Measurements from ENCODE around the gene CD6. TPM values are rescaled to one million over a fixed set of nuclear protein-coding genes. Genes with fewer than 3 reads are reported as not detected.
A peak's percentile ranks its signal among the peaks of the same experiment; 100 is the strongest.

The CD6 gene
- total and polyA plus RNA-seq, 2 of the 8 experiments (the other 6 are each of a cell fraction or from before 2014, with no cell fraction given) = 0.03 TPM; not detected in 1

DNA sequence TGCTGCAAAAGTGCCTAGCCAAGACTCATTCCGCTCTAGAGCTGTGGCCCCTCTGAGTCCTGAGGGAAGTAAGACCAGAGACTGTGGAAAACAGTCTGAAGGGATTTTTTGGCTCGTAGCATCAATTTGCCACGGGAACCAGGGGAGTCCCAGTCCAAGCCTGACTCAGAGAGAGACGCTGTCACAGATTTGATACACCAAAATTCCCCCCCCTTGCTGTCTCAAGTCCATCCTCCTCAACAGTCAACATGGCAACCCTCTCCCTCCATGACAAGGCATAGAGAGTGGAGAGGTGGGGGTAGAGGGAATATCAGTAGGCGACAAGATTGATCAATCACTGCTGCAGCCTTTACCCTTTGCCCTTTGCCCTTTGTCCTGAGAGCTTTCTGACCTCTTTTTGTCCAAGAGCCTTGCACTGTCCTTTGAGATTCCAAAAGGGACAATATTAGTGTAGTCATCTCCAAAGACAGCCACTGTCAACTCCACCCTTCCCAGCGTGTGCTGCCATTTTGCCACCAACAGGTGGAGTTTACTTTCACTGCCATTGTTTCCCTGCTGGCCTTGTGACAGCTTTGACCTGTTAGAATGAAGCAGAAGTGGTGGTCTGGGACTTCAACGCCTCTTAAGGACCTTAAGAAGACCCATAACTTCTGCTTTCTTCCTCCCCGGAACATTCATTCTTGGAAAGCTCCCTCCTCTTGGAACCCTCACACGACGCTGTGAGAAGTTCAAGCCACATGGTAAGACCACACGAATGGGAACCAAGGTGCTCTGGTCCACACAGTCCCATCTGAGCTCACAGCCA, 26.8 kb upstream of the CD6 start:
- Histone ChIP-seq H3K4me1 (replicated peaks in 1 of 4; ENCODE audit: control insufficient read depth in 3 of 4, insufficient read depth in 4 of 4, low read length in 3 of 4) (peaks cover 0 to 11% (median 7%) of the 10 kb centered on the region in 4 experiments; a peak in 6 of 7 replicates), H2AK5ac (ENCODE audit: low read depth, low read length) (no peak overlapping the region), H2BK15ac (ENCODE audit: low read length) (no peak overlapping the region), H2BK120ac (replicated peaks; ENCODE audit: low read depth, low read length) (no peak overlapping the region), H3K4ac (replicated peaks; ENCODE audit: insufficient read length, low read depth, low read length) (no peak overlapping the region), H3K27me3 (replicated peaks in 1 of 4; ENCODE audit: control insufficient read depth in 3 of 4, extremely low read depth in 1 of 4, insufficient read depth in 3 of 4, low read length in 3 of 4) (peaks cover 0 to 1% (median 0%) of the 10 kb centered on the region in 4 experiments; a peak in 1 of 7 replicates), H4K91ac (replicated peaks; ENCODE audit: insufficient read length, low read length) (no peak overlapping the region), H3K56ac (replicated peaks; ENCODE audit: insufficient read length, low read depth, low read length) (no peak overlapping the region), H2BK12ac (ENCODE audit: low read depth, low read length) (no peak overlapping the region), H3K9ac (replicated peaks in 1 of 4; ENCODE audit: extremely low read depth in 1 of 4, low read depth in 3 of 4, low read length in 3 of 4) (no peak overlapping the region), H4K20me1 (replicated peaks in 1 of 2; ENCODE audit: control insufficient read depth in 1 of 2, insufficient read depth in 2 of 2, low read length in 2 of 2) (peaks cover 2 to 3% of the 10 kb centered on the region in 2 experiments), H3K36me3 (ENCODE audit: control insufficient read depth in 2 of 4, insufficient read depth in 4 of 4, low read length in 3 of 4) (peaks cover 0 to 3% (median 1%) of the 10 kb centered on the region in 4 experiments; a peak in 2 of 8 replicates), H4K5ac (ENCODE audit: insufficient read length, low read depth, low read length) (no peak overlapping the region), H3K79me2 (ENCODE audit: control insufficient read depth in 1 of 2, insufficient read depth in 2 of 2, low read length in 2 of 2) (peaks cover 0 to 2% of the 10 kb centered on the region in 2 experiments; a peak in 1 of 4 replicates), H2BK20ac (ENCODE audit: low read length) (no peak overlapping the region), H3K27ac (ENCODE audit: low read depth, low read length) (no peak overlapping the region), H3K79me1 (ENCODE audit: low read depth, low read length) (no peaks in the 10 kb centered on the region; the same call in 1 of the 2 replicates), H3K4me3 (ENCODE audit: extremely low read depth in 1 of 4, insufficient read depth in 2 of 4, low read depth in 3 of 4, low read length in 4 of 4) (no peak overlapping the region), H4K8ac (ENCODE audit: extremely low read depth, insufficient read depth, low read length) (no peak overlapping the region), H3K9me3 (ENCODE audit: insufficient read depth in 2 of 2, low read depth in 1 of 2, low read length in 1 of 2) (no peaks in the 10 kb centered on the region), H3K14ac (ENCODE audit: insufficient read length) (no peak overlapping the region), H3K23me2 (ENCODE audit: low read depth, low read length) (no peaks in the 10 kb centered on the region), H2BK5ac (ENCODE audit: low read depth, low read length) (no peak overlapping the region), H3K18ac (ENCODE audit: extremely low read depth, low read length) (no peak overlapping the region), H3K23ac (ENCODE audit: insufficient read length) (no peak overlapping the region), H2AFZ (ENCODE audit: low read length) (no peak overlapping the region), H3K4me2 (ENCODE audit: insufficient read depth in 1 of 2, low read depth in 2 of 2, low read length in 2 of 2) (no peak overlapping the region)
- FAIRE-seq (no peak), DNase-seq (ENCODE audit: low read depth in 1 of 2, low spot score in 2 of 2) (no peak)
- WGBS, 2 experiments (ENCODE audit: extremely low coverage in 1 of 2, insufficient coverage in 1 of 2, insufficient read length in 1 of 2, insufficient replicate concordance in 2 of 2, low coverage in 1 of 2, low lambda C conversion rate in 2 of 2, missing lambda C conversion rate in 1 of 2) = 86% methylated on average over 11 of the region's 11 CpGs; no CpG with 5 or more reads in 1 of the 2 experiments
- POLR2A ChIA-PET (ENCODE audit: partially characterized antibody) = interaction anchor here (1.6 to 1.8 kb wide), 2 partner anchors 9 to 15 kb away, joined by 4 to 7 read pairs; no protein-coding TSS in a partner anchor
- CTCF ChIA-PET (ENCODE audit: partially characterized antibody) = interaction anchor here (0.7 to 2.9 kb wide), 22 partner anchors 8 to 230 kb away, joined by 3 to 20 read pairs (median 4); no protein-coding TSS in a partner anchor
- no peak for TF ChIP-seq RXRA (IDR thresholded peaks at IDR 0.05; ENCODE audit: insufficient read depth, low read depth, low read length)
- TF ChIP-seq KDM4A (IDR thresholded peaks at IDR 0.05; ENCODE audit: low read depth, low read length, severe bottlenecking) = no peak
- TF ChIP-seq NRF1 (IDR thresholded peaks at IDR 0.05; ENCODE audit: low read depth, low read length) = no peak
- TF ChIP-seq RFX5 (IDR thresholded peaks at IDR 0.05; ENCODE audit: borderline replicate concordance, low read depth, low read length) = no peak
- no peak for TF ChIP-seq POU5F1 (IDR thresholded peaks at IDR 0.05; ENCODE audit: low read depth, low read length)
- TF ChIP-seq CBX5 (IDR thresholded peaks at IDR 0.05; ENCODE audit: low read depth, low read length) = no peak
- TF ChIP-seq, protein P1, sequence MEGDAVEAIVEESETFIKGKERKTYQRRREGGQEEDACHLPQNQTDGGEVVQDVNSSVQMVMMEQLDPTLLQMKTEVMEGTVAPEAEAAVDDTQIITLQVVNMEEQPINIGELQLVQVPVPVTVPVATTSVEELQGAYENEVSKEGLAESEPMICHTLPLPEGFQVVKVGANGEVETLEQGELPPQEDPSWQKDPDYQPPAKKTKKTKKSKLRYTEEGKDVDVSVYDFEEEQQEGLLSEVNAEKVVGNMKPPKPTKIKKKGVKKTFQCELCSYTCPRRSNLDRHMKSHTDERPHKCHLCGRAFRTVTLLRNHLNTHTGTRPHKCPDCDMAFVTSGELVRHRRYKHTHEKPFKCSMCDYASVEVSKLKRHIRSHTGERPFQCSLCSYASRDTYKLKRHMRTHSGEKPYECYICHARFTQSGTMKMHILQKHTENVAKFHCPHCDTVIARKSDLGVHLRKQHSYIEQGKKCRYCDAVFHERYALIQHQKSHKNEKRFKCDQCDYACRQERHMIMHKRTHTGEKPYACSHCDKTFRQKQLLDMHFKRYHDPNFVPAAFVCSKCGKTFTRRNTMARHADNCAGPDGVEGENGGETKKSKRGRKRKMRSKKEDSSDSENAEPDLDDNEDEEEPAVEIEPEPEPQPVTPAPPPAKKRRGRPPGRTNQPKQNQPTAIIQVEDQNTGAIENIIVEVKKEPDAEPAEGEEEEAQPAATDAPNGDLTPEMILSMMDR (IDR thresholded peaks at IDR 0.05; ENCODE audit: control extremely low read depth in 1 of 3, insufficient read depth in 1 of 3, low read depth in 1 of 3, low read length in 3 of 3) = peak; percentile 41 to 59 (median 52)
- 0 out of 2 replicates have a peak, but pooled peaks have one; percentile 26 for TF ChIP-seq YY1 (IDR thresholded peaks at IDR 0.05; ENCODE audit: low read depth, low read length)
- TF ChIP-seq CHD2 (IDR thresholded peaks at IDR 0.05; ENCODE audit: low read length) = no peak

All from H1 (cell line).